GM19035 (cell line): ENCODE data around the gene FIBP.

Experiments used
- ATAC-seq: cut with Tn5 transposase; IDR thresholded peaks from one replicate; pipeline ENCODE4 v1.9.1; 2021; ENCODE audit not compliant: unreplicated experiment

FIBP gene

DNA sequence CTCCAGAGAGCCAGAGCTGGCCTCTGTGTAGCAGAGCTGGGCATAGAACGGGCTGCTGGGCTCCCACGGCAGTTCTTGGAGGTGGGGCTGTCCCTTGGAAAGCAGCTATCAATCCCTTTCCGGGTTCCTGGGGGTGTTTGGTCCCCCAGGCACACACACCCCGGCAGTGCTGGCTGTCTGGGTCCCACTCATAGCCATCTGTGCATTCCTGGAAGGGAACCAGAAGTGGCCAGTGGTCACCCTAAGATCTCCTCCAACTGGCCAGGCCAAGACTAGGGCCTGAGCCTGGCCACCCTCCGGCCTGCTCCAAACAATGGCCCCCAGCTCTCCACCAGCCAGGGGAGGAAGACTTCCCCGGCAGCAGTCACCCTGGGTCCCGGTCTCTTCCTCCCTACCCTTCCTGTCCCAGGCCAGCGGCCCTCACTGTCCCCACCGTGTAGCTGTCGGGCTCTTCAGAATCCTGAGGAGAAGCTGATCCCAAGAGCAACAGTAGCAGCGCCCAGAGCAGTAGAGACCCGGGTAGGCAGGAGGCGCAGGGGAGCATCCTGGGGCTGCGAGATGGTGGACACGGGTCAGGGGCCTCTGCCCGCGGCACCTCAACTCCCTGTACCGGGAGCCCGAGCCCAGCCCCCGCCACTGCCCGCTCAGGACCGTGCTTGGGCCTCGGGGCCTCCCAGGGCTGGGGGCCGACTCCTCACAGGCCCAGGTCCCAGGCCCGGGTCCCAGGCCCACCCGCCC is 16.3 kb downstream of the FIBP start:
- ATAC-seq, result no peak

DNA sequence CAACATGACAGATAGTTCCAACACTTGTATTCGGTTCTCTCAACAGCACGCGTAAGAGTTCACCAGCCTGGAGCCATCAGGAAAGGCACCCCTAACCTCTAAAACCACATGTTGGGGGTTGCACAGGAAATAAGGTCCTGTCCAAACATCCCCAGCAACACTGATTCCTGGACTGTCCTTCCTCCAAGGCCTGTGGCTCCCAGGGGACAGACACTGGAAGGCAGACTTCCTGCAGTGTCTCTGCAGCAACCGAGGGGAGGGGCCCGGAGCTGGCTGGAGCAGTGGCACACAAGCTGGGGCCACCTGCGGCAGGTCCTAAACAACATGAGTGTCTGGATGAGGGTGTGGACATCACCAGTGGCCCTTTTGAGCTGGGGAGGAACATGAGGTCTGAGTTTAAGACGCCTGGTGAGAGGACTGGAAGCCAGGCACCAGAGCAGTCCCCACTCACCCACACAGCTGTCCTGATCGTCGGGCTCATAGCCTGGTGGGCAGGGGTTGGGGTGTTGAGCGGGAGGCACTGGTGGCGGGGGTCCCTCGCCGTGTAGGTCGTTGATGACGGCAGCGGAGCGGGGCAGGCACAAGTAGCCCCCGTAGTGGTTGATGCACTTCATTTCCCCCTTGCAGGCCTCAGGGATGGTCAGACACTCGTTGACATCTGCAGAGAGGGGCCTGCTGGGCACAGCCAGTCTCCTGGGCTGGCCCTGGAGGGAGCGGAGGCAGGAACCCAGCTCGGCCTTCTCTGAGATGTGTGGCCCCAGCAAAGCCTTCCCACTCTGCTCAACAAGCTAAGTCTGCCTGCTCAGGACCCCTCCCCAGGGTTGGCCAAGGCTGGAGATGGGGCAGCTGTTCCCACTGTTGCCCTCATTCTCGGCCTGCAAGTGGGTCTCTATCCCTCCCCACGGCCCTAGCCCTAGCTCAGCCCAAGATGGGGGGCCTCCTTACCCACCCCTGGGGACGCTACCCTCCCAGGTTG is 17.3 kb downstream of the FIBP start:
- ATAC-seq, result no peak

DNA sequence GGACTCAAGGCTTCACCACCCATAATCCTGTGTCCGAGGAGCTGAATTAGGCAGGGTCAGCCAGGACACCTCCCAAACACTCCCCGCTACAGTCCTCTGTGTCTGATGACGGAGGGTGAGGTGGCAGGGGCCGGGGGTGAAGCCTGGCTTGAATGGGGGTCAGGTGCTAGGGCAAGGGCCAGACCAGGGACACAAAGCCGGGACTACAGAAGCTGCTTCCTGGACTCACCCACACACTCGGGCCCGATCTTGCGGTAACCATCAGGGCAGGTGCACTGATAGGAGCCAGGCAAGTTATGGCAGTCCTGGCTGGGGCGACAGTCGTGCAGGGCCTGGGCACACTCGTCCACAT is 18.0 kb downstream of the FIBP start:
- no peak for ATAC-seq

DNA sequence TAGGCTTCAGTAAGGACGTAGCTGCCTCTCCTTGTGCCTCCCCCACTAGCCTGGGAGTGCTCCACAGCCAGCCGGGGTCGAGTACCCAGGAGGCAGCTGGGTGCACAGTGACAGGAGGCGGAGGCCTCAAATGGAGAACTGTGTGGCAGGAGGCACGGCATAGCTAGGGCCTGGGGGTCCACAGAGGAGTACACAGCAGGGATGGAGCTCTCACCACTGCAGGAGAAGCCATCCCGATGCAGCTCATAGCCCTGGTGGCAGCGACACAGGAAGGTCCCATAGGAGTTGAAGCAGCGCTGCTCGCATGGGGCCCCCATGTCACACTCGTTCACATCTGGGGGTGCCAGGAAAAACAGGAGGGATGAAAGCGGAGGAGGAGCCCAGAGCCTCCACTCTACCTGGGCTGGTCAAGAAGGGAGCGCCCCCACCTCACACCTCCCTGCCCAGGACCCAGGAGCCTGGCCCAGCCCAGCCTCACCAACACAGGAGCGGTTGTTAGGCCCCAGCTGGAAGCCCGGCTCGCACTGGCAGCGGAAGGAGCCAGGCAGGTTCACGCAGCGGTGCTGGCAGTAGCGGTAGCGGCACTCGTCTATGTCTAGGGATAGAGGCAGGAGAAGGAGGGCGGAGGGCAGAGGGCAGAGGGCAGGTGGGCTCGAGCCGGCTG is 18.5 kb downstream of the FIBP start:
- ATAC-seq, result no peak

DNA sequence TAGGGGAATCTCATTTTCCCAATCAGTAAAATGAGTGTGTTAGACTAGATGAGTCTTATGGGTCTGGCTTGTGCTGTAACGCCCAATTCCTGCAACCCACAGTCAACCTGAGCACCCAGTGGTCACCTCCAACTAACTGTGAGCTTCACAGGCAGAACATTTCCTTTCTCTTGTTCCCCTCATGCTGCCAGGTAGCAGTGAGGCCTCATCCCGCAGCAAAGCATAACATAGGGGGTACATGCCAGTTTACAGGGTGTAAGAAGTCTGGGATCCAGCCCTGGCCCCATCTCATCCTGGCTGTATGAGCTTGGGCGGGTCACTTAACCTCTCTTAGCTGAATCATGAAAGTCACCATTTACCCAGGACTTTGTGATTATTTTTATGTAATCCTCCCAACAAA is 19.4 kb downstream of the FIBP start:
- no peak for ATAC-seq

DNA sequence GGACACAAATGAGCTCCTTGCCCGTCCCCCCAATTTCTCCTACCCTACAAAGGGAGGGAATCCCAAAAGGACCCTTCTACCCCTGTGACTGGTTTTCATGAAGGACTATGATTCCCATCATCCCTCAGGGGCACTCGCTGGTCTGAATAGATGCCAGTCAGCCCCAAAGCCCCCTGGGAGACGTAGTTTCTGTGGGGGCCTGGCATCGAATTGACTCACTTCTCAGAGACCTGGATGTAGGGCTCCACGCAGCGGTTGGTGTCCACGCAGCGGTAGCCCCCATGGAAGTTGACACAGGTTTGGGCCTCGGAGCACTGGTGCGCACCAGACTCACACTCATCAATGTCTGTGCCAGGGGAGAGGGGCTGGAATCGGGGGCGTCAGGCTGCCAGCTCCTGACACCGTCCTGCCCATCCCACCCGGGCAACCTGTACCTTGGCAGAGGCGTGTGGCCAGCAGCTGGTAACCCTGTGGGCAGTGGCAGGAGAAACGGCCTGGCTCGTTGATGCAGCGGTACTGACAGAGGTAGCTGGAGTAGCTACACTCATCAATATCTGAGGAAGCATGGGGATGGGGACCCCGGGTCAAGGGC is 20.1 kb downstream of the FIBP start:
- no peak for ATAC-seq

DNA sequence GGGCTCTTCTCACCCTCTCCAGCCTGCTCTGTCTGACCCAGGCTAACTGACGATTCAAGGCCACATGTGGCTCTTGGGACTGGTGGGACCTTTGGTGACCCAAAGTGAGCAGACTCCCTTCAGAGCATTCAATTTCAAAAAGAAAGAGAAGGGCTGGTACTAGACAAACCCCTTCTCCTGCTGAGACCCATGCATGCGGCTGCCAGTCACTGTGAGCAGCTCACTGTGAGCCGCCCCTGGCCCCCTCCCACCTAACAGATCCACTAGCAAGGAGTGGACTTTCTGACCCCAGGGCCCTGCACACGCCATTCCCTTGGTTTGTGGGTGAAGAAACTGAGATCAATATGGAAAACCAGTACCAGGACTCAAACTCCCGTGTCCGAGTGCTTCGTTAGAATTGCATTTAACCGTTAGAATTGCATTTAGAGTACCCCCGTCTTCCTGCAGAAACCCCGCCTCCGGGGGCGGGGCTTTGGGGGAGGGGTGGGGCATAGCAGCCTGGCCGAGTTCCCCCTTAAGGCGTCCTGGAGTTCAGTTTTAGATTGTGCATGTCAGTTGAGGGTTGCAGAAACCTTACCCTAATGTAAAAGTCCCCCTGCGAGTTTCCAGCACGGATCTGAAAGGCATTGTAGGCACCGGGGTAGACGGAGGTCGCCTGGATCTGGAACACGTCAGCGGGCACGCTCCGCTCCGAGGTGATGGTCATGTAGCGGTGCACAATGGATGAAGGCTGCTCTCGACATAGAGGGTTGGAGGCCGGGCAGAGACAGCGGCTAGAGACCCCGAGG is 20.8 kb downstream of the FIBP start:
- no peak for ATAC-seq

DNA sequence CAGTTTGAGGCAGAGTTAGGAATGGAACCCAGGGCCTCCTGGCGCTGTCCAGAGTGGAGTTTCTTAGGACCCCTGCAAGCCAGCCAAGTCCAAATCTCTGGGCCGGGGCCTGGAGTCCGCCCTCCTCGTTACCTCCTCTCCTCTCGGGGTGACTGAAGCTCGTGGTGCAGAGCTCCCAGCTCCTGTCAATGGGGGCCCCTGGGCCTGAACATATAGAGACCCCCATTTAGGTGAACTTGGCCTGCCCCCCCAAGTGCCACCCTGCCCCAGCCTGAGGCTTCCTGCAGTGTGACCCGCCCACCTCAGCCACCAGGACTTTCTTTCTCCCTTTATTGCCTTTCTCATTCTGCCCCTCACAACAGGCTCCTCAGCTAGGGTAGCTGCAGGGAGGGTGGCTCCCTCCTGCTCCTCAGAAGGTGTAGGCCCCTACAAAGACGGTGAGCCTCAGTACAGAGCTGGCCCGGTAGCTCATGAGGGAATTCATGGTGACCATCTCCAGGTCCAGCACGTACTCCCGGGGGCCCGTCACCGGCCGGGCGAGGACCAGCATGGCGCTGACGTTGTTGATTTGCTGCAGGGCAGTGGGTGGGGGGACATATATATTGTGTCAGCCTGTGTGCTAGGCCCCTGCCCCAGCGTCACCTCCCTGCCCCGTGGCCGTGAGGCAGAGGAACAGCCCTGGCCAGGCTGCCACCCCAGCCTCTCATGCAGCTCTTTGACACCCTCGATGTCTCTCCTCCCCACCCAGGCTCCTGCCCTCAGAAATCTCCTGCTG is 21.6 kb downstream of the FIBP start:
- no peak for ATAC-seq

DNA sequence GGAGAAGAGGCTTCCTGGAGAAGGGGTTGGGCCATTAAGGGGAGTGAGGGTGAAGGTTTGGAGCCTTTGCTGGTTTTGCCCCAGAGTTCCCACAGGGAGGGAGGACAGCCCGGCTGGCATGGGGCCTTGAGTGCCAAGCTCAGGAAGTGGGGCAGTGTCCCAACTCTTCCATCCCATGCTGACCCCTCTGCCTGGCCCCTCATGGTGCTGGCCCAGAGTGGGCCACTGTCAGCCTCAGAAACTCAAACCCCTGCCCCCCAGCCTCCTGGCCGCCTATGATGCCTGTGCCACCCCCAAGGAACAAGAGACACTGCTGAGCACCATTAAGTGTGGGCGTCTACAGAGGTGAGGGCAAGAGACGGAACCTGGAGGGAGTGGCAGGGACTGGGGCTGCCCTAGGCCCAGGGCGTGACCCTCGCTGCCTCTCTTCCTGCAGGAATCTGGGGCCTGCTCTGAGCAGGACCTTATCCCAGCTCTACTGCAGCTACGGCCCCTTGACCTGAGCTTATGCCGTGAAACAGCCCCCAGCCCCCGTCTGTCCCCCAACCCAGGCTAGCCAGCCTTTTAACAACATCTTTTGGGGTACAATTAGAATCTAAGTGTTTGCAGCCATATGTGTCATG is 22.6 kb downstream of the FIBP start:
- no peak for ATAC-seq

DNA sequence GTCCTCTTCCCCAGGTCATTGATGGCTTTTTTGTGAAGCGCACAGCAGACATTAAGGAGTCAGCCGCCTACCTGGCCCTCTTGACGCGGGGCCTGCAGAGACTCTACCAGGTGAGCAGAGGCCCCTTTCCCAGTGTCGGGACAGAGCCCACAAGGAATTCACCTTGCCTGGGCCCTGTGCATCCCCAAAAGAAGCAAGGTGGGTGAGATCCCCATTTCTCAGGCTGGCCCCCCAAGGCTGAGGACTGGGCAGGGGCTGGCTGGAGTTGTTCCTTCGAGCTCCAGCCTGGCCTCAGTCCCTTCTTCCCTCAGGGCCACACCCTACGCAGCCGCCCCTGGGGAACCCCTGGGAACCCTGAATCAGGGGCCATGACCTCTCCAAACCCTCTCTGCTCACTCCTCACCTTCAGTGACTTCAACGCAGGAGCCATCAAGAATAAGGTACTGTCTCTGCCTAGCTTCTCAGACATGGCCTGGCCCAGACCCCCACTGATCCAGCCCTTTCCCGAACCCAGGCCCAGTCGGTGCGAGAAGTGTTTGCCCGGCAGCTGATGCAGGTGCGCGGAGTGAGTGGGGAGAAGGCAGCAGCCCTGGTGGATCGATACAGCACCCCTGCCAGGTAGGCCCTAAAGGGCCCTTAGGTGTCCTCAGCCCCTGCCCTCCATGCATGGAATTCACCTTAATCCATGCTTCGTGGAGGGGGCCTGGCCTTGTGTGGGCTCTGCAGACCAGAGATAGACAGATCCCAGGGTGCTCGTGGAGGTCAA is 23.4 kb downstream of the FIBP start:
- ATAC-seq, result no peak

DNA sequence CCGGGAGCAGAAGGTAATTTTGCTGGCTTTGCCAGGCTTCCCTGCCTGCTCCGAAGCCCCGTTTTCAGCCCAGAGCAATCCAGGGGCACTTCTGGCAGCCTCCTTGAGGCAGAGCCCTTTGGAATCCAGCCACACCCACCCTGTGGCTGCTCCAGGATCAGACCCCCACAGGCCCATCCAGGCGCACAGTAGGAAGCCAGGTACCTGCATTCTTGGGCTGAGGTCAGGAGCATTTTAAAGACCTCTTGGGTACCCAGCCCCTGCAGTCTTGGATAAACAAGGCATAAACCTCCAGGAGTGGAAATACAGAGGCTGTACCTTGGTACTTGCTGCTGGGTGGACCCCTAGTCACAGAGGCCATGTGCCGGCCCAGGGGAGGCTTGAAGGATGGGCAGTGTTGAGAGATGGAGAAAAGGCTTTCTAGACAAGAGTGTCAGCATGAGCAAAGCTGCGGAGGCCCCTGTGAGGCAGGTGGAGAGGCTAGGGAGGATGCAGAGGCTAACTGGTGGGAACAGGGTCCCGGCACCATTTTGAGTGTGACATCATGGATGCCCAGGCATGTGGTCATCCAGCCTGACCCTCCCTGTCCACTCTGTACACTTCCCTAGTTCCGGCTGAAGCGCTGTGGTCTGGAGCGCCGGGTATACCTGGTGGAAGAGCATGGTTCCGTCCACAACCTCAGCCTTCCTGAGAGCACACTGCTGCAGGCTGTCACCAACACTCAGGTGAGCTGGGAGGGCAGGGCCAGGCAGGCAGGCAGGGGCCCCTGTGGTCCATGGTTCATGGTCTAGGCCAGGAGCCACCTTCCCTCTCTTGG is 24.2 kb downstream of the FIBP start:
- ATAC-seq, result no peak

DNA sequence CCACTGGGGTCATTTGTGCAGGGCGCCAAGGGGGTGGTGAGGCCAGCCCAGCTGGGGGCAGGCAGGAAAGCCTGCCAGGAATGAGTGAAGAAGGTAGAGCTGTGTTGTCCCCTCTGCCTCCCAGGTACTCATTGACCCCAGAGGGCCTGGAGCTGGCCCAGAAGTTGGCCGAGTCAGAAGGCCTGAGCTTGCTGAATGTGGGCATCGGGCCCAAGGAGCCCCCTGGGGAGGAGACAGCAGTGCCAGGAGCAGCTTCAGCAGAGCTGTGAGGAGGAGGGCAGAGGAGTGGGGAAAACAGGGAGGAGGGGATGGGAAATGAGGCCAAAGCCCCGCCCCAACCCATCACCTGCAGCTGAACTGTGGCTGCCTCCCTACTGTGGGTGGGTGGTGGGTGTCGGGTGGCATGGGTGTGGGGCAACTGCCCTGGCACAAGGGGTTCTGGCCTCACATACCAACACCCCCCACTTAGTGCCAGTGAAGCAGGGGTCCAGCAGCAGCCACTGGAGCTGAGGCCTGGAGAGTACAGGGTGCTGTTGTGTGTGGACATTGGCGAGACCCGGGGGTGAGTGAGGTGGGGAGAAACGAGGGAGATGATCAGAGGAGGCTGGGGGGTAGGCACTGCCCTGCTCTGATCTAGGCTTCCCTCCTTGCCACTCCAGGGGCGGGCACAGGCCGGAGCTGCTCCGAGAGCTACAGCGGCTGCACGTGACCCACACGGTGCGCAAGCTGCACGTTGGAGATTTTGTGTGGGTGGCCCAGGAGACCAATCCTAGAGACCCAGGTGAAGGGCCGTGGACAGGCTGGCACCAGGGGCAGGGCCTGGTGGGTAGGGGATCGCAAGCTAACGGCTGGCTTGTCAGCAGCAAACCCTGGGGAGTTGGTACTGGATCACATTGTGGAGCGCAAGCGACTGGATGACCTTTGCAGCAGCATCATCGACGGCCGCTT is 25.1 kb downstream of the FIBP start:
- ATAC-seq, result no peak

DNA sequence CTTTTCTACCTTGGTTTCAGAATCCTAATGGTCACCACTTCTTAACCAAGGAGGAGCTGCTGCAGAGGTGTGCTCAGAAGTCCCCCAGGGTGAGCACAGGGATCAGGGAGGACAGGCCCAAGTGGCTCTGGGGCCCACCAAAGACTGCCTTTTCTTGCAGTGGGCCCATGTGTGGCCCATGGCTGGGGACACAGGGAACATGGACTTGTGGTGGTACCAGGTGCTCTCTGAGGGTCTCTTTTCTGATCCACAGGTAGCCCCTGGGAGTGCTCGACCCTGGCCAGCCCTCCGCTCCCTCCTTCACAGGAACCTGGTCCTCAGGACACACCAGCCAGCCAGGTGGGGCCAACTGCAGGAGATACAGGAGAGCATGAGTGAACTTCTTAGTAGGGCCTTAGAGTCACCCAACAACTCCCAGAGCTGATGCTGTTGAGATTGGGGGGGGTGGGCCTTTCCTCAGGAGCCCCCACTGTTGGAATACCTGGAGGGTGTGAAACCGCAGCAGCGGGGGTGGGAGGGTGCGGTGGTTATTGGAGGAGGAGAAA is 26.0 kb downstream of the FIBP start:
- no peak for ATAC-seq

DNA sequence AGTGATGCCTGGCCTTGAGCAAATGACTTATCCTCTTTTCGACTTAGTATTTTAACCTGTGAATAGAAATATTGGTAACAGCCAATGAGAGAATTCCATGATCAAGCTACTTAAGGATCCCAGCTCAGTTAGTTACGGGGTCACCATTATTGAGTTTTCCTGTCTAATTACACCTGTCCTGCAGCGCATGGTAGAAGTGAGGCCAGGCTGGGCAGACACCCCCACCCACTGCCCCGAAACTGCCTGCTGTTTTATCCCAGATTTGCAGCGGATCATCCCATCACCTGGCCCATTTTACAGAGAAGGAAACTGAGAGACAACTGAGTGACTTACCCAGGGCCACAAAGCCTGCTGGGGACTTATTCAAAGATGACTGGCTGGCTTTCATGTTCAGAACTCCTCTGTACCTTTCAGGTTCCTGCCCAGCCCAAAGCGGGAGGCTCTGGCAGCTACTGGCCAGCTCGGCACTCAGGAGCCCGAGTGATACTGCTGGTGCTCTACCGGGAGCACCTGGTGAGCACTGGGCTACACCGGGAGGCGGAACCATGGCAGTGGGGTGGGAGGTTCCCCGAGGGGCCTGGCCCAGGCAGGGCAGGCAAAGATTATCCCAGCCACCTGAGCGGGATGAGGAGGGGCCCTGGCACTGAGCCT is 26.6 kb downstream of the FIBP start:
- no peak for ATAC-seq

DNA sequence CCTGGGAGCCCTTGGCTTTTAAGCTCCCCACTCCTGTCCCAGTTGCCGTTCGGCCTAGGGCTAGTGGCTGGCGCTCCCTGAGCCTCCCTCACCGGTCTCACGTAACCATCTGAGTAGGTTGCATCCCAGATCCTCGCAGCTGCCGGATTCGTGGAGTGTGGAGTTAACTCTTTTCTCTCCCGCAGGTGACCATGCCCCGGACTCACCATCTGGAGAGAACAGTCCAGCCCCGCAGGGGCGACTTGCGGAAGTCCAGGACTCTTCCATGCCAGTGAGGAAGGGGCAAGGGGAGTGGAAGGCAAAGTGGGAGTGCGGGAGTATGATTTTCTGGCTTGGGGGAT is 27.1 kb downstream of the FIBP start:
- ATAC-seq, result no peak
